Hair follicular keratinocyte (primary cell): ENCODE measurements around the gene PLEKHG4. TPM values are rescaled to one million over a fixed set of nuclear protein-coding genes. Genes with fewer than 3 reads are reported as not detected.

ENCODE experiments used
- total RNA-seq: library from RNA; depleted of rRNA; stranded (reverse); fragments of >200 nt; gene quantifications from 2 replicates; pipeline ENCODE4 v1.2.3, GENCODE V29; 2015

Gene PLEKHG4, protein sequence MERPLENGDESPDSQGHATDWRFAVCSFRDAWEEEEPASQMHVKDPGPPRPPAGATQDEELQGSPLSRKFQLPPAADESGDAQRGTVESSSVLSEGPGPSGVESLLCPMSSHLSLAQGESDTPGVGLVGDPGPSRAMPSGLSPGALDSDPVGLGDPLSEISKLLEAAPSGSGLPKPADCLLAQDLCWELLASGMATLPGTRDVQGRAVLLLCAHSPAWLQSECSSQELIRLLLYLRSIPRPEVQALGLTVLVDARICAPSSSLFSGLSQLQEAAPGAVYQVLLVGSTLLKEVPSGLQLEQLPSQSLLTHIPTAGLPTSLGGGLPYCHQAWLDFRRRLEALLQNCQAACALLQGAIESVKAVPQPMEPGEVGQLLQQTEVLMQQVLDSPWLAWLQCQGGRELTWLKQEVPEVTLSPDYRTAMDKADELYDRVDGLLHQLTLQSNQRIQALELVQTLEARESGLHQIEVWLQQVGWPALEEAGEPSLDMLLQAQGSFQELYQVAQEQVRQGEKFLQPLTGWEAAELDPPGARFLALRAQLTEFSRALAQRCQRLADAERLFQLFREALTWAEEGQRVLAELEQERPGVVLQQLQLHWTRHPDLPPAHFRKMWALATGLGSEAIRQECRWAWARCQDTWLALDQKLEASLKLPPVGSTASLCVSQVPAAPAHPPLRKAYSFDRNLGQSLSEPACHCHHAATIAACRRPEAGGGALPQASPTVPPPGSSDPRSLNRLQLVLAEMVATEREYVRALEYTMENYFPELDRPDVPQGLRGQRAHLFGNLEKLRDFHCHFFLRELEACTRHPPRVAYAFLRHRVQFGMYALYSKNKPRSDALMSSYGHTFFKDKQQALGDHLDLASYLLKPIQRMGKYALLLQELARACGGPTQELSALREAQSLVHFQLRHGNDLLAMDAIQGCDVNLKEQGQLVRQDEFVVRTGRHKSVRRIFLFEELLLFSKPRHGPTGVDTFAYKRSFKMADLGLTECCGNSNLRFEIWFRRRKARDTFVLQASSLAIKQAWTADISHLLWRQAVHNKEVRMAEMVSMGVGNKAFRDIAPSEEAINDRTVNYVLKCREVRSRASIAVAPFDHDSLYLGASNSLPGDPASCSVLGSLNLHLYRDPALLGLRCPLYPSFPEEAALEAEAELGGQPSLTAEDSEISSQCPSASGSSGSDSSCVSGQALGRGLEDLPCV
- total RNA-seq = 2.6 and 5.2 TPM in 2 replicates

GRCh38 chr16:67279296-67280089, at the start of gene PLEKHG4:
Gene PLEKHG4 (plus strand): TSS chr16:67279532. CDS start chr16:67280045, 513 bp downstream.

DNA sequence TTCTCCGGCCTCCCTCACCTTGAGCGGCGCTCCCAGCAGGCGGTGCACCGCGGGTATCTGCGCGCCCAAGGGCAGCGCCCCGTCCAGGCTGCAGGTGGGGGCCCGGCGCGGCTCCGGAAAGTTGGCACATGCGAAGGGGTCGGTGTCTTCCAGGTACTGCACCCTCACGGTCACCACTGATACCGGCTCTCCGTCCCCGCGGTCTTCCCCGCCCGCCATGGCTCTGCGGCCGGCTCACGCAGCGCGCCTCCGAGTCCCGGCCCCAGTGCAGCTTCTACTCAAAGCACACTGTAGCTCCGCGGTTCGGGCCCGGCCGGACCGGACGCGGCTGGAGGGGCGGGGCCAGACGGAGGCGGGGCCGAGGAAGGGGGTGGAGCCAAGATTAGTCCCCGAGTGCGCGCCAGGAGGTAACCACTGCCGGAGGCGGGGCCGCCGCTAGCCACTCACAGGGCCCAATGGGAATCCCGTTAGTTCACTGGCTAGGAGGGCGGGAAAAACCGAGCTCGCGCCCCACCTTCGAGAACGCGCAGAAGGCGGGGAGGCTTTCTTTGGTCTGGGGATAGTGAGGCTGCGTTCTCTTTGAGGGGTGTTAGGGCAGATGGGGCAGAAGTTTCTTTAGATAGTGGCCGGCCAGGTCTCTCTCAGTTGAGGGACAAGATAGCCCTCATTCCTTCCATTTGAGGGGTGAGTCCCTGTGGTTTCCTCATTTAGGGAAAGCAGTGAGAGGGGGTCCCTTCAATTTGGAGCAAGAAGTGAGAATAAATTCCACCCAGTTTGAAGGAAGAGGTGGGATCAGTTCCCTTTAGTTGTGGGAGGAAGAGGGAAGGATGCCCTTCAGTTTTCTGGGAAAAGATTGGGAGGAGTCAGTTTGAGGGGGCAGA, 31.9 kb upstream of the PLEKHG4 start, which contains the start of gene FHOD1:
FHOD1 (minus strand) TSS at position 290 of the 881 bp plus-strand sequence; CDS start at position 219, 71 bp downstream.

DNA sequence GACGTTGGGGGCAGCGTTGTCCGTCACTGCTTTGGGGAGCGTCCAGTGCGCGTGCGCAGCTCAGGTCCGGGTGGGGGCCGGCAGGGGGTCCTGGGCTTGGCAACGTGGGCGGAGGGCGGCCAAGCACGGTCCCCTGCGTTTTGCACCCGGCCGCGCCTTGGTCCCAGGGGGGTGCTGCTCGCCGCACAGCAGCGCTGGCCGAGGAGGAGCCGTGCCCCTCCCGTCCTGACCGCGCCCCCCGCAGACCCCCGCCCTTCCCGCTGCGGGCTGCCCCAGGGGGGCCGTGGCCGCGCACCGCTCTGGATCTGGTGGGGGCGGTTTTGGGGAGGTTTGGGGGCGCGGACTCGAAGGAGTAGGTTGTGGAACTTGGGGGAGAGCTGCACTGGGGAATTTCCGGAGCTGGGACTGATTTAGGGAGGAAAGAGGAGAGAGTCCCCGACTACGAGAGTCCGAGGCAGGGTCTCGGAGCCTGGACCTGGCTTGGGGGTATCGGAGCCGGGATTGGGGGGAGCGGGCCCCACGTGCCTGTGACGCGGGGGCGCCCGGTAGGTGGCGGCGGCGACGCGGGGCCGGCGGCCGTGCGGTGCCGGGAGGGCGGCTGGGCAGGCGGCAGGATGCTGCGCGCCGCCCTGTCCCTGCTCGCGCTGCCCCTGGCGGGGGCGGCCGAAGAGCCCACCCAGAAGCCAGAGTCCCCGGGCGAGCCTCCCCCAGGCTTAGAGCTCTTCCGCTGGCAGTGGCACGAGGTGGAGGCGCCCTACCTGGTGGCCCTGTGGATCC, 30.7 kb upstream of the PLEKHG4 start, which contains the start of gene SLC9A5:
SLC9A5 (plus strand) TSS at position 579 of the 777 bp plus-strand sequence; CDS start at position 615, 36 bp downstream.

GRCh38 chr16:67326472-67327309, 47.4 kb downstream of the PLEKHG4 start, which contains the start of the genes KCTD19 and LRRC36:
Gene KCTD19 (minus strand): TSS chr16:67326741. CDS start chr16:67326707, 34 bp downstream.
Gene LRRC36 (plus strand): TSS chr16:67326815. CDS start chr16:67326863, 48 bp downstream.

Other genes with a start within 250 kb of the PLEKHG4 start
- 8.4 and 12.8 TPM in 2 replicates for gene PHAF1, start 169.6 kb upstream of the PLEKHG4 start, total RNA-seq
- gene B3GNT9, start 128.5 kb upstream of the PLEKHG4 start, total RNA-seq = 18.1 and 23.9 TPM in 2 replicates
- gene TRADD, start 119.6 kb upstream of the PLEKHG4 start, total RNA-seq = 34.4 and 39.5 TPM in 2 replicates
- gene FBXL8, start 119.6 kb upstream of the PLEKHG4 start, total RNA-seq = 11.3 and 12.1 TPM in 2 replicates
- gene HSF4, start 114.8 kb upstream of the PLEKHG4 start, total RNA-seq = 4.9 and 9.4 TPM in 2 replicates
- gene NOL3, start 109.0 kb upstream of the PLEKHG4 start, total RNA-seq = 24.8 and 31.0 TPM in 2 replicates
- gene MATCAP1, start 95.6 kb upstream of the PLEKHG4 start, total RNA-seq = 9.2 and 12.7 TPM in 2 replicates
- gene EXOC3L1, start 89.4 kb upstream of the PLEKHG4 start, total RNA-seq = 0.08 TPM in 1 of 2 replicates, not detected in the other
- 81.8 and 112 TPM in 2 replicates for gene E2F4, start 87.4 kb upstream of the PLEKHG4 start, total RNA-seq
- 56.5 and 70.0 TPM in 2 replicates for gene ELMO3, start 80.4 kb upstream of the PLEKHG4 start, total RNA-seq
- 30.2 and 46.2 TPM in 2 replicates for gene TMEM208, start 52.4 kb upstream of the PLEKHG4 start, total RNA-seq
- 24.1 and 35.0 TPM in 2 replicates for gene FHOD1, start 32.1 kb upstream of the PLEKHG4 start, total RNA-seq
- gene SLC9A5, start 30.6 kb upstream of the PLEKHG4 start, total RNA-seq = 0.65 and 1.2 TPM in 2 replicates
- not detected in 2 replicates for gene KCTD19, start 47.2 kb downstream of the PLEKHG4 start, total RNA-seq
- 0.31 TPM in 1 of 2 replicates, not detected in the other for gene LRRC36, start 47.3 kb downstream of the PLEKHG4 start, total RNA-seq
- not detected in 2 replicates for gene TPPP3, start 114.0 kb downstream of the PLEKHG4 start, total RNA-seq
- 4.4 and 6.2 TPM in 2 replicates for gene ZDHHC1, start 136.9 kb downstream of the PLEKHG4 start, total RNA-seq
- 0.23 TPM in 1 of 2 replicates, not detected in the other for gene HSD11B2, start 151.6 kb downstream of the PLEKHG4 start, total RNA-seq
- 87.6 and 98.5 TPM in 2 replicates for gene ATP6V0D1, start 201.6 kb downstream of the PLEKHG4 start, total RNA-seq
- gene AGRP, start 204.0 kb downstream of the PLEKHG4 start, total RNA-seq = not detected in 2 replicates
- gene RIPOR1, start 249.3 kb downstream of the PLEKHG4 start, total RNA-seq = 19.0 and 35.3 TPM in 2 replicates